HG03354 (cell line): ENCODE results near the gene KRTAP4-7.
"Not testable (repeated sequence)": the region's sequence is repeated elsewhere in the genome, so short reads cannot be mapped to it uniquely, and the experiment has no call there.

Experiments used
- ATAC-seq: cut with Tn5 transposase; IDR thresholded peaks from one replicate; pipeline ENCODE4 v1.9.1; 2021; ENCODE audit warnings: mild to moderate bottlenecking; ENCODE audit not compliant: unreplicated experiment, poor library complexity, severe bottlenecking

KRTAP4-7 gene

DNA sequence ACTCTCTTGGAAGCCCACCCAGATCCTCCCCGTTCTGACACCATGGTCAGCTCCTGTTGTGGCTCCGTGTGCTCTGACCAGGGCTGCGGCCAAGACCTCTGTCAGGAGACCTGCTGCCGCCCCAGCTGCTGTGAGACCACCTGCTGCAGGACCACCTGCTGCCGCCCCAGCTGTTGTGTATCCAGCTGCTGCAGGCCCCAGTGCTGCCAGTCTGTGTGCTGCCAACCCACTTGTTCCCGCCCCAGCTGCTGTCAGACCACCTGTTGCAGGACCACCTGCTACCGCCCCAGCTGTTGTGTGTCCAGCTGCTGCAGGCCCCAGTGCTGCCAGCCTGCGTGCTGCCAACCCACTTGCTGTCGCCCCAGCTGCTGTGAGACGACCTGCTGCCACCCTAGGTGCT is 21.4 kb downstream of the KRTAP4-7 start, which contains the start of gene KRTAP4-9:
Gene KRTAP4-9 (plus strand): TSS at position 43 of the 400 bp plus-strand sequence. CDS start 0 bp downstream, at position 43.
- not testable (repeated sequence) for ATAC-seq

DNA sequence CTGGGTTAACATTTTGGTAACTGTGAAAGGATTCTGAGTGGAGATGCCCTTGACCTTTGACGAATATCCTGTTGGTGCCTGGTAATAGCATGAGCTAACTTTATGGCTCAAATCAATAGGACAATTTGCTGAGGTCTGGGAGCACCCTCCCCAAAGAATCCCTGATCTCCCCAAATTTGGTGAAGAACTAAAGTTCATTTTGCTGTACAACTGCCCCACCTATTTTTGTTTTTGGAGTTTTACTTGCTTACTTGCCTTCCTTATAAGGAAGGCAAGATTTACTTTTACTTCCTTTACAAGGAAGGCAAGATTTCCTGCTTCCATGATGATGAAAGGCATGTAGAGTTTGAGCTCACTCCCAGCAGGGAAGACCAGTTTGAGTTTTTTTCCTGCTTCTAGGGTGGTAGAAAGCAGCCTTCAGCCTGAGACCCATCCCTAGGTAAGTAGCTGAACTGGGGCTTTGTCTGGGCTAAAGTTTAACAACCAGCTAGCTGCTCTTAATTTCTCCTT is 24.0 kb downstream of the KRTAP4-7 start:
- ATAC-seq, result no peak

DNA sequence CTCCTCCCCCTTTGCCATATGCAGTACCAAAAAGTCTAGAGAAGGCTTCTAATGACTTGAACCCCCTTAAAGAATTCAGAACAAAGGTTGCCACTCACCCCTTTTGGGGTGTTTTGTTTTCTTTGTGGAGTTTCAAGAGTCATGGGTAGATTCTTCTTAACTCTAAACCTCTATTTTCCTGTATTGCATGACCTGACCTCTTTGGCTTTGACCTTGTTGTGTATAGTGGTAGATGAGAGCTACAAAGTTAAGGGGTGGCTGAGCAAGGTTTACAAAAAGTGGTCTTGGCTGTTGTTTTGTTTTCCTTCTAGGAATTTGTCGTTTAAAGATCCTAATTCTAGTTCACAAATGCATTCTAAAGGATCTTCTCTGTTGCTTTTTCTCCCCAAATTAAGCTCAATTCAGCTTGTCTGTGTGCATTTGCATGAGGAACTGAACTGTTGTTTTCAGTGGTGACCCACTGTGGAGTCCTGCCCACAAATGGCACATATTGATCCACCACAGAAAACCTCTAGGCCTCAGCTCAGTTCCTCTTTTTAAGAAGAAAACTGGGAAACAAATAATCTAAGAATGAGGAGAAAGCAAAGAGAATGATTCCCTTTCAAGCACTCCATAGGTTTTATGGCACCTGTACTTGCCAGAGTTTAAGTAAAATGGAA is 24.9 kb downstream of the KRTAP4-7 start:
- not testable (repeated sequence) for ATAC-seq

DNA sequence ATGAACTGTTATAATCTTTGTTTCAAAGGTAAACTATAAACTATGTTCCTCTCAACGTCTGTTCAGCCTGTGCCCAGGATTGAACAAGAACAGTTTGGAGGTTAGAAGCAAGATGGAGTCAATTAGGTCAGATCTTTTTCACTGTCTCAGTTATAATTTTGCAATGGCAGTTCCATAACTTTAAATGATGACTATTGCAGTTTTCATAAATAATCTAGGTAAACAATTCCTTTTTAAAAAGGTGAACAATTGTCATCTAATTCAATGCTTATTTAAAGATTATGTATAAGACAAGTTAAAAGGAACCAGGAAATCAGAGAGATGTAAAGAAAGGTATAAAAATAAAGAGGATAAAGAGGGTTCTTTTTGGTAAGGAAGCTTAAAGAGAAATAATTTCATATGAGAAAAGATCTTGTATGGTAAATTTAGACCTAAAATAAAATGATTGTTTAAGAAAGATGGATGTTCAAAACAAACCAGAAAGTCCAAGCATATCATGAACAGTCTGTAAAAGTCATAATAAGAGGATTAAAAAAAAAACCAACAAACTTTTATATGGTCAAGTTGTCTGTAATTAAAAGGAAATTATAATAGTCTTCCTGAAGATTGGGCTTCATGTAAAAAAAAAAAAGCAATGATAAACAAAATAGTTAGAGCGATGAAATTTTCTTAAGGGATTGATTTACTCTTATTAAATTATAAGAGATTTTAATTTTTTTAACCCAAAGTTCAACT is 27.4 kb downstream of the KRTAP4-7 start:
- ATAC-seq, result no peak

DNA sequence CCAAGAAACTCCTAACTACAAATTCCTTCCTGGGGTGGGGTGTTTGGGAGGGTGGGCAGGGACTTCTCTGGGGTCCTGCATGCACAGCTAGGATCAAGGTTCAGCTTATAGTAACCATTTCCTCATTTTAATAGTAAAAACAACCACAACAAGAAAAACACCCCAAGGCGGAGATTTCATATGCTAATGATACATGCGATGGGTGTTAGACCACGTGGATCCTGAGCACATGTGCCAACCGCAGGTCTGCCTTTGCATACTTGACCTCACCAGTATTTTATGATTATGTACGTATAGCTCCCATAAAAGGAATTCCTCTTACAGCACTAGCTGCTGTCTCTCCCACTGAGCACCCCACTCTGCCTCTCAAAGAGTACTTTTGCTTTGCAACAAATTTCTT is 32.3 kb downstream of the KRTAP4-7 start:
- no peak for ATAC-seq

DNA sequence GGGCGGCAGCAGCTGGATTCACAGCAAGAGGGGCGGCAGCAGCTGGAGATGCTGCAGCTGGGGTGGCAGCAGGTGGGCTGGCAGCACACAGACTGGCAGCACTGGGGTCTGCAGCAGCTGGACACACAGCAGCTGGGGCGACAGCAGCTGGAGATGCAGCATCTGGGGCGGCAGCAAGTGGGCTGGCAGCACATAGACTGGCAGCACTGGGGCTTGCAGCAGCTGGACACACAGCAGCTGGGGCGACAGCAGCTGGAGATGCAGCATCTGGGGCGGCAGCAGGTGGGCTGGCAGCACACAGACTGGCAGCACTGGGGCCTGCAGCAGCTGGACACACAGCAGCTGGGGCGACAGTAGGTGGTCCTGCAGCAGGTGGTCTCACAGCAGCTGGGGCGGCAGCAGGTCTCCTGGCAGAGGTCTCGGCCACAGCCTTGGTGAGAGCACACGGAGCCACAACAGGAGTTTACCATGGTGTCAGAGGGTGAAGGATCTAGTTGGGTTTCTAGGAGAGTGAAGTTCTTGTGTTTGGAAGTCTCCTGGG is 34.0 kb downstream of the KRTAP4-7 start, which contains the start of gene KRTAP4-11:
Gene KRTAP4-11 (minus strand): TSS at position 528 of the 541 bp plus-strand sequence. CDS start 58 bp downstream, at position 470.
- ATAC-seq, result not testable (repeated sequence)

DNA sequence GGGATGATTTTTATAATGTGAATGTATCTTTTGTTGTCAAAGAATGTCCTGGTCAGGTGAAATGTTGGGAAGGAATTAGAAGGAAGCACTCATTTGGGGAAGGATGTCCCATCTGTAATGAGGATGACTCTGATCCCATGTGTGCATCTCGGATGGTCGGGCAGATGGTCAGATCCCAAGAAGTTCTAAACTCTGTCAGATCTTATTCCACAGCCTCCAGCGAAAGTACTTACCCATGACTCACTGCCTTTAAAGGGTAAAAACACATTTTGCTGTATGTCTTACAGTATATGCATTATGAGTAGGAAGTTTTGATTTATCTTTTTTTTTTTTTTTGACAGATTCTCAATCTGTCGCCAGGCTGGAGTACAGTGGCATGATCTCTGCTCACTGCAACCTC is 34.8 kb downstream of the KRTAP4-7 start:
- no peak for ATAC-seq

DNA sequence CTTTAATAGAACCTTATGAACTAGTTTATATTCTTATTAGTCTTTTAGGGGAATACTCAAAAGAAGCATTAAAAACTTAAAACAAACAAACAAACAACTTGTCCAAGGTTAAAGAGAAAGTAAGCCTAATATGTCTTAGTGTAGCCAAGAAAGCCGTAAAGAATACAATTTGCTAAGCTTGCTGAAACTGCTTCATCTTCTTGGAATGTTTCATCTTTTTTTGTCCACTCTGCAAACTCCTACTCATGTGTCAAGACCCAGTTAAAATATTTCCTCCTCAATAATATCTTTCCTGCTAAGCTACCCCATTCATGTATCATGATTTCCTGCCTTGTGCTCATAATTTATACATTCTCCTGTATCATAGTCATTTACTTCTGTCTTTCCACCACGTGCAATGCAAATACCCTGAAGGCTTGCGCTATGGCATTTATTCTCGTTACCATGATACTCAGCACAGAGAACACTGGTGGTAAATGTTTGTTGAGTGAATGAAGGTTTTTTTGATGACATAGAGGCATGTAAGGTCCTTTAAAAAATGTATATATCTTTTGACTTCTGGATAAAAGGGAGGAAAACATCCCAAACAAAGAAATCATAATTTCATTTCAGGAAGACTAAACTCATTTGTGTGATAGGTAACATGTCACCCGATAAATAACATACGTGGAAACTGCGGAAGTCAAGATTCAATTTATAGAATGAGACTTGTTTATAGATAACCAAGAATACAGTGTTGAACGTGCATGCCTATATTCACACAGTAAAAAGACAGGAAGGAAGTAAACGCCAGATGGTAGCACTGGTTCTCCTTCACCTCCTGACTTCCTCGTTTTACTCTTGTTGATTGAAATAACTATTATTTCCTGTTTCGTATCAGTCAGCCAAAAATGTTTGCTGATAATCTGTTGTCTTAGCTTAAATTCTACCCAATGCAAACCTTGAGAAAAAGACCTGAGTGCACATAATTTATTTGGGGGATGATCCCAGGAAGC is 36.0 kb downstream of the KRTAP4-7 start:
- not testable (repeated sequence) for ATAC-seq

DNA sequence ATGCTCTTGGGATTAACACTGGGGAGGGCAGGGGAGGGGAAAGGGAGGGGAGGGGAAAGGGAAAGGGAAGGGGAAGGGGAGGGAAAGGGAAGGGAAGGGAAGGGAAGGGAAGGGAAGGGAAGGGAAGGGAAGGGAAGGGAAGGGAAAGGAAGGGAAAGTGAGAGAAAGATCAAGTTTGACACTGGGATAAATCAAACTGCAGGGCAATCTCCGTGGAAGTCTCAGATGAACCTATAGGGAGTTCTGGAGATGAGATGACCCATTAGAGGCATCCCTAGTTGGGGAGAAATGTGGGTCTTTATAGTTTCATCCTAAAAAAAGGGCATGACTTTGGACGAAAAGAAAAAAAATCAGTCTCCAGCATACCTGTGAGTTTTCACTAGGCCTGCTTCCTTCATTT is 37.8 kb downstream of the KRTAP4-7 start:
- ATAC-seq, result no peak

DNA sequence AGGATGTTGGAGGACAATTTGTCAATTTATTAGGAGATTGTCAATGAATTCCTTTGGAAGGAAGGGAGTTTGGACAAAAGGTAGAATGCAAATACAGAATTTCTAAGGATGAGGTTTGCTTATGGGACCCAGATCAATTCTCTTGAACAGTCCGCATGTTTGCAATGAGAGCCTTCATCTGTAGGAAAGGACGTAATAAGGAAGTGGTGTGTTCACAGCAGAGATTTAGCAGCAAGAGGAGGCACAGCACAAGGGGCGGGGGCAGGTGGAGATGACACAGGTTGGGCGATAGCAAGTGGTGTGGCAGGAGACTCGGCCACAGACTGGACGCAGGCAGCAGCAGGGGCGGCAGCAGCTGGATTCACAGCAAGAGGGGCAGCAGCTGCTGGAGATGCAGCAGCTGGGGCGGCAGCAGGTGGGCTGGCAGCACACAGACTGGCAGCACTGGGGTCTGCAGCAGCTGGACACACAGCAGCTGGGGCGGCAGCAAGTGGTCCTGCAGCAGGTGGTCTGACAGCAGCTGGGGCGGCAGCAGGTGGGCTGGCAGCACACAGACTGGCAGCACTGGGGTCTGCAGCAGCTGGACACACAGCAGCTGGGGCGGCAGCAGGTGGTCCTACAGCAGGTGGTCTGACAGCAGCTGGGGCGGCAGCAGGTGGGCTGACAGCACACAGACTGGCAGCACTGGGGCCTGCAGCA is 39.5 kb downstream of the KRTAP4-7 start:
- not testable (repeated sequence) for ATAC-seq

DNA sequence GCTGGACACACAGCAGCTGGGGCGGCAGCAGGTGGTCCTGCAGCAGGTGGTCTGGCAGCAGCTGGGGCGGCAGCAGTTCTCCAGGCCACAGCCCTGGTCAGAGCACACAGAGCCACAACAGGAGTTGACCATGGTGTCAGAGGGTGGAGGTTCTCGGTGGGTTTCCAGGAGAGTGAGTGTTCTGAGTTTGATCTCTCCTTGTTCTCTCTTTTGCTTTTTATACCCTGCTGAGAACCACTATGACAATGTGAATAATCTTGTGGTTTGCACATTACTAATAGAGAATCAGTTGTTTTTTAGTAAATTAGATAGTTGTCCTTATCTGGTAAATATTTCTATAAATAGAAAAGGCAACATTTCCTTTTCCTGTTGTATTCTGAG is 40.0 kb downstream of the KRTAP4-7 start, which contains the start of gene KRTAP4-12:
Gene KRTAP4-12 (minus strand): TSS at position 192 of the 381 bp plus-strand sequence. CDS start 60 bp downstream, at position 132.
- ATAC-seq, result not testable (repeated sequence)

DNA sequence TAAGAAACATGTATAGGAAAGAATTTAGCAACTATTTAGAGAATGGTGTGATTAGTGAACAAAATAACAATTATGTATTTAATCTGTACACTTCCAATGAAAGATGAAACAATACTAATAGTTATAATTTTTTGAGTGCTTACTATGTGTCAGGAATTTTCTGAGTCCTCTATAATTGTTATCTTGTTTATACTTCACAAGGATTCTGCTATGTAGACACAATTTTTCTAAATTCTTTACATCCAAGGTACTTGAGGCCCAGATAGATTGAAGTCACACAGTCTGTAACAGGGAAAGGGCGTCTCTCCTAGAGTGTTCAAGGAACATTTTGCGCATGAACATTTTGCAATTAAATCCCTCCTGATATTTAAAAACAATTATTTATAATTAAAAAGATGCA is 41.1 kb downstream of the KRTAP4-7 start:
- ATAC-seq, result no peak

DNA sequence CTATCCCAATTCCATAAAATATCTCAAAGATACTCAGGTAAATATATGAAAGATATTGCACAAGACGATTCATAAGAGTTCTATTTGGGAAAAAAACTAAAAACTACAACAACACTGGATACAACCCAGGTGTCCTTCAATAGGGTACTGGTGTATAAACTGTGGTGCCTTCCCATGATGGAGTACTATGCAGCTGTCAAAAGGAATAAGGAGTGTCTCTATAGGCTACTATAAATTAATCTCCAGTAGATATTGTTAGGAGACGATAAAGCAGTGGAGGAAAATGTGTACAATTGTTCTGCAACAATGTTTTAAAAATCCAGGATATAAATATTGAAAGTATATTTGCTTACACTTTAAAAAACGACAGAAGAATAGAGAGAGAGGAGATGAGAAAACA is 42.5 kb downstream of the KRTAP4-7 start:
- ATAC-seq, result no peak

DNA sequence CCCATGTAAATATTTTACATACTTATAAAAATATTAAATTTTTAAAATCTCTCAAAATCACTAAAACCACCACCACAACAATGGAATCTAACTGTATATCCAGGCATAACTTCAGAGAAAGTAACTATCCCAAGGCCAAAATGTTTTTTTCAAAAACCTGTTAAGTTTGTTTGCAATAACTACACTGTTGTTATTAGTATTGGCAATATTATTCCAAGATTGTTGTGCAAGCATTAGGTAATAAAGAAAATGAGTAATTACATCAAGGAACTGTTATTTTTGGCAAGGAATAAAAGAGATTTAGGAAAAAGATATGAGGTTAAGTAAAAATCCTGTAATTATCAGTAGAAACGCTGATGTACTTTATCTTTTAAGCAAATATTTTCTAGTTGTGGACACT is 43.4 kb downstream of the KRTAP4-7 start:
- no peak for ATAC-seq

DNA sequence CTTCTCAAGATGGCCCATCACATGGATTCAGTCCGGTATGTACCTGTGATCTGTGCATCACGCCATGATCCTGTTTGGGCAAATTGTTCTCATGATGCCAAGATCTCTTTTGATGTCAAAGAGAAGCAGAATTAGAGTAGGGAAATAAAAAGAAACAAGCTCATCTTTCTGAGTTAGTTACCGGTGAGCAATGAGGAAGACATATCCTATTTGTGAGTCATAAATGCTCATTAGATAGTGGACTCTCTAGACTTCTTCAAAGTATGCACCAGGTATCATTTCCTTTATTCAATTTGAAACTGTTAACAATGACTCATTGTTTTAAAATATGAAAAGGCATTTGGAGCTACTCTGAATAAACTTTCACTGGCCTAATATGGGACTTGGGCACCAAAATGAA is 48.0 kb downstream of the KRTAP4-7 start:
- no peak for ATAC-seq

DNA sequence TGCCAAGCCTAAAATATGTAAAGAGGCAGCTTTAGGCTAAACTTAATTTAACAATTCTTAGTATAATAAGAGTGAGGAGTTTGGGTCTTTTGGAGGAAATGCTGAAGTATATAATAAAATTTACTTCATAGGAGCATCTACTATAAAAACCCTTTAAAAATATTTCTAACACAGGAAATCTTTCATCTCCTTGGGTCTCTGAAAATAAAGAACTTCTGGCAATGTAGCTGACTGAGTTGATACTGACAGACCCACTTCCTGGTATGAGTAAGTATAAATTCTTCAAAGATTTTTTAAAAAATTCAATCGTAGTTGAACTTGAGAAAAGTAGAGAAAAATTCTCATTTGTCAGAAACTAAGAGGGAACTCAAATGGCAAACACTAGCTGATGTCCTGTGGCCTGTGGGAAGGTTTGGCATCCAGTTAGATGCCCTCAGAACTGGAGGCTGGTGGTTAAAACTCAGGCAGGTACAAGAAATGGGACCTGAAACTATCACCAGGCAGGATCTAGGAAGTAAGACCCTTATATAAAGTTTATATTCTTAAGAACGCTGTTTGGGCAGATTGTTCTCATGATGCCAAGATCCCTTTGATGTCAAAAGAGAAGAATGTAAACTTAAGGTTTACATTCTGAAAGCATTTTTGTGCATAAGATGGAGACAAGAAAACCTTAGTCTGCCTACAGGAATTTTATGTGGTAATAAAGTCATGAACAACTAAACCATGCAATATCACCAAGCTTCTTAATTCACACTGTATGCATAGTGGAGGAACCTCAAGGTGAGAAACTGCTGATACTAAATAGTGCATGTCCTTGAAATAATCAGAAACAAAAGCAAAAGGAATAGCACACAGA is 50.2 kb downstream of the KRTAP4-7 start:
- ATAC-seq, result no peak
